Measurements from ENCODE around the gene TMEM132C.
"Not testable (repeated sequence)": the region's sequence is repeated elsewhere in the genome, so short reads cannot be mapped to it uniquely, and the experiment has no call there.

The TMEM132C gene

GRCh38 chr12:128267131-128267622 lies at the start of gene TMEM132C:
Gene TMEM132C (plus strand): TSS chr12:128267170. CDS start chr12:128267403, 233 bp downstream.
- no peak for DNase-seq

GRCh38 chr12:128224226-128224625 lies 42.7 kb upstream of the TMEM132C start:
- no peak for DNase-seq

- no peak for DNase-seq
Measured at GRCh38 chr12:128228581-128228980, 38.4 kb upstream of the TMEM132C start.

- DNase-seq: peak; percentile 27
Measured at GRCh38 chr12:128235635-128236417, 31.1 kb upstream of the TMEM132C start.

GRCh38 chr12:128236525-128236924 lies 30.4 kb upstream of the TMEM132C start:
- no peak for DNase-seq

GRCh38 chr12:128240745-128241144 lies 26.2 kb upstream of the TMEM132C start:
- DNase-seq: no peak

GRCh38 chr12:128245121-128245520 lies 21.8 kb upstream of the TMEM132C start:
- DNase-seq: no peak

GRCh38 chr12:128245905-128246304 lies 21.1 kb upstream of the TMEM132C start:
- DNase-seq: no peak

GRCh38 chr12:128250096-128250495 lies 16.9 kb upstream of the TMEM132C start:
- DNase-seq: peak; percentile 59

GRCh38 chr12:128253829-128254228 lies 13.1 kb upstream of the TMEM132C start:
- DNase-seq: not testable (repeated sequence)

GRCh38 chr12:128258866-128259555 lies 8.0 kb upstream of the TMEM132C start:
- peak; percentile 63 for DNase-seq

- DNase-seq: peak; percentile 57
Measured at GRCh38 chr12:128259556-128260070, 7.4 kb upstream of the TMEM132C start.

- no peak for DNase-seq
Measured at GRCh38 chr12:128261757-128262156, 5.2 kb upstream of the TMEM132C start.

- no peak for DNase-seq
Measured at GRCh38 chr12:128265566-128265965, 1.4 kb upstream of the TMEM132C start.

- DNase-seq: no peak
Measured at GRCh38 chr12:128266086-128266485, 884 bp upstream of the TMEM132C start.

- DNase-seq: no peak
Measured at GRCh38 chr12:128266541-128267130, 334 bp upstream of the TMEM132C start.

GRCh38 chr12:128267651-128268378 lies 845 bp downstream of the TMEM132C start:
- DNase-seq: no peak

- no peak for DNase-seq
Measured at GRCh38 chr12:128268379-128268995, 1.5 kb downstream of the TMEM132C start.

- no peak for DNase-seq
Measured at GRCh38 chr12:128269181-128269591, 2.2 kb downstream of the TMEM132C start.

GRCh38 chr12:128276471-128276870 lies 9.5 kb downstream of the TMEM132C start:
- DNase-seq: no peak

GRCh38 chr12:128286970-128287369 lies 20.0 kb downstream of the TMEM132C start:
- DNase-seq: no peak

GRCh38 chr12:128288357-128288756 lies 21.4 kb downstream of the TMEM132C start:
- DNase-seq: no peak
